Measurements from ENCODE around the gene ATP11C. TPM values are rescaled to one million over a fixed set of nuclear protein-coding genes. Genes with fewer than 3 reads are reported as not detected.
"Not testable (repeated sequence)": the region's sequence is repeated elsewhere in the genome, so short reads cannot be mapped to it uniquely, and the experiment has no call there.

Gene ATP11C
- total RNA-seq: 20.0 and 21.8 TPM in 2 replicates

GRCh38 chrX:139932901-139933796, at the start of gene ATP11C:
Gene ATP11C, minus strand, starts transcription at chrX:139933053. Its CDS starts 1,011 bp downstream, at chrX:139932042.
- H3K27me3 Mint-ChIP-seq: no peaks in the 10 kb centered on the region
- DNase-seq: peak; percentile 92
- no peaks in the 10 kb centered on the region for H3K9me3 Mint-ChIP-seq
- intact Hi-C loops (cut with micrococcal nuclease): loop anchor here (1.0 to 5.0 kb wide), 5 partner anchors 41 to 194 kb away; no protein-coding TSS in a partner anchor
- peaks cover 2% of the 10 kb centered on the region for H3K36me3 Mint-ChIP-seq (ENCODE audit: low read depth)
- peaks cover 17% of the 10 kb centered on the region for H3K4me1 Mint-ChIP-seq
- peak within 1 kb of the TSS; percentile 86 for H3K4me3 Mint-ChIP-seq
- H3K27ac Mint-ChIP-seq: peak within 1 kb of the TSS; percentile 96

DNA sequence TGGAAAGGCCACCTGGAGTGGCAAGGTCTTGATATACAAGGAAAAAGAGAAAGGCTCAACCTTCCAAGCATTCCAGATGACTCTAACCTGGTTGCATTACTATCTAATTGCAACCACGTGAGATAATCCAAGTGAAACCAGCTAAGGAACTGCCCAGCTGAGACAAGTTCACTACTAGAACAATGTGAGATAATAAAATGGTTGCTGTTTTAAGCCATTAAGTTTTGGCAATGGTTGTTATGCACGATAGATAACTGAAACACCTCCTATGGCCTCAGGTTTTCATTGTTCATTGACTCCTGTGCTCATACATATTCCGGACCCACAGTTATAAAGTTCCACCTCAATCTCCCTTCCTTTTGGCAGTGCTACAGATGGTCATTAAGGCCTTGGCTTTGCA, 41.6 kb upstream of the ATP11C start:
- no peaks in the 10 kb centered on the region for H3K4me1 Mint-ChIP-seq
- H3K36me3 Mint-ChIP-seq (ENCODE audit: low read depth): no peaks in the 10 kb centered on the region
- H3K27me3 Mint-ChIP-seq: peaks cover 14% of the 10 kb centered on the region
- intact Hi-C loops (cut with micrococcal nuclease): loop anchor here (10.0 kb wide), 1 partner anchor 1200 kb away; no protein-coding TSS in a partner anchor
- no peaks in the 10 kb centered on the region for H3K9me3 Mint-ChIP-seq
- H3K4me3 Mint-ChIP-seq: no peak overlapping the region
- no peak overlapping the region for H3K27ac Mint-ChIP-seq
- DNase-seq: no peak

DNA sequence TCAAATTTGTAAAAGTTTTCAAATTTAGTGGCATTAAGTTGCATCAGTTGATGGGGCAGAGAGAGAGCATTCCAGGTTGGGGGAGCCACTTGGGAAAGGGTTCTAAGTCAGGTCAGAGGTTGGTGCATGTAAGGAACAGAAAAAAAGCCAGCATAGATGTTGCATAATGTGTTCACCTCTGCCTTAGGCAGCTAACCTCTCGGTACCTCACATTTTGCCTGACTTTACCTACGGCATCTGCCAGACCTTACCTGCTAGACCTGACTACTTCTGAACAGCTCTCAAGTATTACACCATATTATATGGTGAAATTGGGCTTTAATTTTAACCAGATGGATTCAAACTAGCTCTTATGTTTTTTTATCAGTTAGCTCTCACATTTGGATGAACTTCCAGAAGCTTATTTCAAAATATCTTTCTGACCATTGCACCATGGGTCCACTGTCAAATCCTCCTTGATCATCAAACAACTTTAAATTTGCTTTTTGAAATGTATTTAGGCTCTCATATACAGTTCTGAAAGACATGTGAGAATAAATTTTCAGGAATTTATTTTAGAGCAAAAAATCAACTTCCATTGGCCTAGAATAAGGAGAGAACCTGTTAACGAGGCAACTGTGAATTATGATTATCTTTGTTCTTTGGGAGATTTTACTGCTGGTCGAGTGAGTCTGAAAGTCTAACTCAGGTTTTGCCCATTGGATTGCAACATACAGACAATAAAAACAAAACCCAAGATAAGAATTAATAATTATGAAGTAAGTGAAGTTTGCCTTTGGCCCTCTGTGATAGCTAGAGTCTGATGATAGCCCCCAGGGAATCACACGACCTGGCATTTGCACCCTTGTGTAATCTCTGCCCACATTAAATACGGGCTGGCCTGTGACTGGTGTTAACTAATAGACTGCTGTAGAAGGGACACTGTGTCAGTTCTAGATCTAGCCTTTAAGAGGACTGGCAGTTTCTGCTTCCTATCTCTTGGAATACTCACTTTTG, 40.1 kb upstream of the ATP11C start:
- intact Hi-C loops (cut with micrococcal nuclease): loop anchor here (10.0 kb wide), 1 partner anchor 1198 kb away; no protein-coding TSS in a partner anchor
- no peak for DNase-seq
- Mint-ChIP-seq H3K4me3 (no peak overlapping the region), H3K27ac (no peak overlapping the region), H3K36me3 (ENCODE audit: low read depth) (no peaks in the 10 kb centered on the region), H3K27me3 (peaks cover 14% of the 10 kb centered on the region), H3K9me3 (no peaks in the 10 kb centered on the region), H3K4me1 (no peaks in the 10 kb centered on the region)

- no peaks in the 10 kb centered on the region for H3K36me3 Mint-ChIP-seq (ENCODE audit: low read depth)
- no peaks in the 10 kb centered on the region for H3K9me3 Mint-ChIP-seq
- H3K27me3 Mint-ChIP-seq: peaks cover 14% of the 10 kb centered on the region
- no peak overlapping the region for H3K27ac Mint-ChIP-seq
- no peak overlapping the region for H3K4me3 Mint-ChIP-seq
- intact Hi-C loops (cut with micrococcal nuclease): loop anchor here (10.0 kb wide), 1 partner anchor 1197 kb away; no protein-coding TSS in a partner anchor
- DNase-seq: no peak
- no peaks in the 10 kb centered on the region for H3K4me1 Mint-ChIP-seq
These were observed 39.3 kb upstream of the ATP11C start for GRCh38 chrX:139972113-139972512.

GRCh38 chrX:139971394-139971749, 38.5 kb upstream of the ATP11C start:
- intact Hi-C loops (cut with micrococcal nuclease): loop anchor here (10.0 kb wide), 1 partner anchor 1197 kb away; no protein-coding TSS in a partner anchor

GRCh38 chrX:139969286-139969685, 36.4 kb upstream of the ATP11C start:
- intact Hi-C loops (cut with micrococcal nuclease): no loop called here
- Mint-ChIP-seq H3K4me3 (no peak overlapping the region), H3K27ac (no peak overlapping the region), H3K9me3 (no peaks in the 10 kb centered on the region), H3K36me3 (ENCODE audit: low read depth) (no peaks in the 10 kb centered on the region), H3K4me1 (no peaks in the 10 kb centered on the region), H3K27me3 (peaks cover 14% of the 10 kb centered on the region)
- no peak for DNase-seq

More at GRCh38 chrX:139971394-139971749, 38.5 kb upstream of the ATP11C start:
- Mint-ChIP-seq H3K4me1 (no peaks in the 10 kb centered on the region), H3K27ac (no peak overlapping the region), H3K36me3 (ENCODE audit: low read depth) (no peaks in the 10 kb centered on the region), H3K4me3 (no peak overlapping the region), H3K9me3 (no peaks in the 10 kb centered on the region), H3K27me3 (peaks cover 14% of the 10 kb centered on the region)
- DNase-seq: no peak

DNA sequence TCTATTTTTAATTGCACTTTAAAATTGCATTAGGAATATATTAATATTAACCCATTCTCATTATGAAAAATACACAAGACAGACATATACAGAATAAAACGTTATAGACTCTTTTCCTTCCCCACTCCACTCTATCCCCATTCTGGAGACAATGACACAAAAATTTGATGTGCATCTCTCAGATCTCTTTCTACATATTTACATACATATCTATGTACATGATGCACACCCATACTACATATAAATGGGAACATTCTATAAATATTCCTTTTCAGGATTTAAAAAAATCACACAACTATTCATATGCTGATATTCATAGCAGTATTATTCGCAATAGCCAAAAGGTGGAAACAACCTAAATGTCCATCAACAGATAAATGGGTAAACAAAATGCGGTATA, 34.9 kb upstream of the ATP11C start:
- Mint-ChIP-seq H3K27ac (no peak overlapping the region), H3K4me1 (no peaks in the 10 kb centered on the region), H3K4me3 (no peak overlapping the region), H3K27me3 (peaks cover 14% of the 10 kb centered on the region), H3K36me3 (ENCODE audit: low read depth) (no peaks in the 10 kb centered on the region), H3K9me3 (no peaks in the 10 kb centered on the region)
- intact Hi-C loops (cut with micrococcal nuclease): no loop called here
- no peak for DNase-seq

DNA sequence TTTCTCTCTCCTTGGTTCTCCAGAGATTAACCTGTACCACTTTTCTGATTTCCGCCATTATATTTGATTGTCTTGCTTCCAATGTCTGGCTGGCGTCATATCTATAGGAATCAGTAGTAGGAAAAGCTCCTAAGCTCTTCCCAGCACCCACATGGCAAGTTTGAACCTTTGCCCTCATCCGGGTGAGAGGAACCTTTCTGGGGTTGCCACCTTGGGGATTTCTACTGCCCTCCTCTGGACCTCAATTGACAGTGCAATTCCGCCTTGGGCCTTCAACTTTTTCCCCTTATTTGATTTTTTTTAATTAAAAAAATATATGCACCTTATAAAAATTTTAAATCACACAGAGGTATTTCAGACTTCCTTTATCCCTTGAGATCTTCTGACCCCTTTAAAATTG, 34.4 kb upstream of the ATP11C start:
- Mint-ChIP-seq H3K4me1 (no peaks in the 10 kb centered on the region), H3K4me3 (no peak overlapping the region), H3K27me3 (peaks cover 14% of the 10 kb centered on the region), H3K9me3 (no peaks in the 10 kb centered on the region), H3K27ac (no peak overlapping the region), H3K36me3 (ENCODE audit: low read depth) (no peaks in the 10 kb centered on the region)
- intact Hi-C loops (cut with micrococcal nuclease): no loop called here
- no peak for DNase-seq

DNA sequence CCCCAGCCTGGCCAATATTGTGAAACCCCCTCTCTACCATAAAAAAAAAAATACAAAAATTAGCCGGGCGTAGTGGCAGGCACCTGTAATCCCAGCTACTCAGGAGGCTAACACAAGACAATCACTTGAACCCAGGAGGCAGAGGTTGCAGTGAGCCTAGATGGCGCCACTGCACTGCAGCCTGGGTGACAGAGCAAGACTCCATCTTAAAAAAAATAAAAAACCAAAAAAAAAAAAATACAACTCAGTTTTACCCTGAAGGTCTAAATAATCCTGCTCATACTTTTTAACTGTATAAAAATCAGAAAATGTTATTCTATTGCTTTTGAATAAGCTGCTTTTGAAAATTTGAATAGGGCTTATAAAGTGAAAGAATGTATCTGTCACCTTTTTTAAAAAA, 33.3 kb upstream of the ATP11C start:
- H3K27ac Mint-ChIP-seq; H3K9me3 Mint-ChIP-seq; H3K4me3 Mint-ChIP-seq; H3K36me3 Mint-ChIP-seq (ENCODE audit: low read depth); intact Hi-C loops (cut with micrococcal nuclease); H3K4me1 Mint-ChIP-seq; H3K27me3 Mint-ChIP-seq: not testable (repeated sequence)
- DNase-seq: peak; percentile 51

DNA sequence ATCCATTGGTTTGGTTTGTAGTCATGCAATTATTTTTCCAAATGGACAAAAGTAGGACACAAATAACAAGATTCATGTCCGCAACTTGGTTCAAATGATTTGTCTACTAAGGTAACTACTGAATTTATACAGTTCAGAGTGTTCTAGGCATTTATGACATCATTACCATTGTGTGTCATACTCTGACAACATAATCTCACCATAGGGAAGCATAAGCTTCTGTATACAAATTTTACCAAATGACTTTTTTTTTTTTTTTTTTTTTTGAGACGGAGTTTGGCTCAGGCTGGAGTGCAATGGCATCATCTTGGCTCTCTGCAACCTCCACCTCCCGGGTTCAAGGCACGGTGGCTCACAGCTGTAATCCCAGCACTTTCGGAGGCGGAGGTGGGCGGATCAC, 32.6 kb upstream of the ATP11C start, which contains the start of gene CXorf66:
Gene CXorf66 (minus strand): TSS at position 101 of the 400 bp plus-strand sequence. CDS start 25 bp downstream, at position 76.
- H3K9me3 Mint-ChIP-seq: no peaks in the 10 kb centered on the region
- intact Hi-C loops (cut with micrococcal nuclease): no loop called here
- H3K36me3 Mint-ChIP-seq (ENCODE audit: low read depth): no peaks in the 10 kb centered on the region
- H3K4me1 Mint-ChIP-seq: no peaks in the 10 kb centered on the region
- H3K27ac Mint-ChIP-seq: no peak within 1 kb of the TSS
- DNase-seq: no peak
- peaks cover 2% of the 10 kb centered on the region for H3K27me3 Mint-ChIP-seq
- no peak within 1 kb of the TSS for H3K4me3 Mint-ChIP-seq

DNA sequence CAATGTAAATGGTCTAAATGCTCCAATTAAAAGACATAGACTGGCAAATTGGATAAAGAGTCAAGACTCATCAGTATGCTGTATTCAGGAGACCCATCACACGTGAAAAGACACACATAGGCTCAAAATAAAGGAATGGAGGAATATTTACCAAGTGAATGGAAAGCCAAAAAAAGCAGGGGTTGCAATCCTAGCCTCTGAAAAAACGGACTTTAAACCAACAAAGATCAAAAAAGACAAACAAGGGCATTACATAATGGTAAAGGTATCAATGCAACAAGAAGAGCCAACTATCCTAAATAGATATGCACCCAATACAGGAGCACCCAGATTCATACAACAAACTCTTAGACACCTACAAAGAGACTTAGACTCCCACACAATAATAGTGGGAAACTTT, 28.2 kb upstream of the ATP11C start:
- H3K27ac Mint-ChIP-seq; DNase-seq; intact Hi-C loops (cut with micrococcal nuclease); H3K27me3 Mint-ChIP-seq; H3K4me3 Mint-ChIP-seq; H3K4me1 Mint-ChIP-seq; H3K9me3 Mint-ChIP-seq; H3K36me3 Mint-ChIP-seq (ENCODE audit: low read depth): not testable (repeated sequence)

DNA sequence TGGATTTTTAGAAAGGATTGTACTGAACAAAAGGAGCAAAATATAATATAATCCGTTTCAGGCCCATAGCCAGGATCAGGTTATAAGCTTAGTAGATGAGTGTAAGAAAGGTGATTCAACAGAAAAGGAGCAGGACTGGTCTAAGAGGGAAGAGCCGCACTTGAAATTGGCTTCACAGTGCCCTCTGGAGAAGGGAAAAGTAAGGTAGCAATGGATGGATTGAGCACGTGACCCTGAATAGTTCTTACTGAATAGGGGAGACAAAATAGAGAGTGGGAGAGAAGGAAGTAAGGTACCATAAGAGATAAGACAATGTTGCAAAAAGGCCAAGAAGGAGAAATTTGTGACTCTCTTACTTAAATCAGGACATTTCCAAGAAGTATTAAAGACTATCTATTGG, 16.9 kb upstream of the ATP11C start:
- Mint-ChIP-seq H3K27me3 (no peaks in the 10 kb centered on the region), H3K4me1 (no peaks in the 10 kb centered on the region), H3K9me3 (no peaks in the 10 kb centered on the region), H3K4me3 (no peak overlapping the region), H3K36me3 (ENCODE audit: low read depth) (no peaks in the 10 kb centered on the region), H3K27ac (no peak overlapping the region)
- intact Hi-C loops (cut with micrococcal nuclease): no loop called here
- DNase-seq: no peak

- Mint-ChIP-seq H3K4me1 (no peaks in the 10 kb centered on the region), H3K9me3 (no peaks in the 10 kb centered on the region), H3K27me3 (peaks cover 5% of the 10 kb centered on the region), H3K27ac (no peak overlapping the region), H3K4me3 (no peak overlapping the region), H3K36me3 (ENCODE audit: low read depth) (no peaks in the 10 kb centered on the region)
- no peak for DNase-seq
- intact Hi-C loops (cut with micrococcal nuclease): no loop called here
These were observed 12.2 kb upstream of the ATP11C start for GRCh38 chrX:139945075-139945474.
